ENCODE measurements around the gene STX5. TPM values are rescaled to one million over a fixed set of nuclear protein-coding genes. Genes with fewer than 3 reads are reported as not detected.

Gene STX5
- total RNA-seq, 1 donor from 2014 or later, result 55.8 TPM

- no peak for DNase-seq (ENCODE audit: low spot score in 2 of 2, unreplicated experiment in 2 of 2)
- Mint-ChIP-seq H3K27ac (peak overlapping the region; percentile 97), H3K9me3 (no peaks in the 10 kb centered on the region), H3K4me1 (peaks cover 33% of the 10 kb centered on the region), H3K27me3 (ENCODE audit: low read depth) (no peaks in the 10 kb centered on the region), H3K4me3 (peak overlapping the region; percentile 90), H3K36me3 (peaks cover 28% of the 10 kb centered on the region)
- no peak for TF ChIP-seq CTCF (IDR thresholded peaks at IDR 0.05; ENCODE audit: unreplicated experiment)
Measured at GRCh38 chr11:62792202-62792575, 39.7 kb downstream of the STX5 start.

GRCh38 chr11:62791501-62792201 is 40.2 kb downstream of the STX5 start, which contains the start of gene TMEM223:
TMEM223 (minus strand) TSS chr11:62792006; CDS start chr11:62791994, 12 bp downstream.
- H3K4me1 Mint-ChIP-seq, result peaks cover 33% of the 10 kb centered on the region
- H3K27me3 Mint-ChIP-seq (ENCODE audit: low read depth), result no peaks in the 10 kb centered on the region
- H3K4me3 Mint-ChIP-seq, result peak within 1 kb of the TSS; percentile 90
- H3K9me3 Mint-ChIP-seq, result no peaks in the 10 kb centered on the region
- peak; percentile 80 to 89 for DNase-seq (ENCODE audit: low spot score in 2 of 2, unreplicated experiment in 2 of 2)
- no peak for TF ChIP-seq CTCF (IDR thresholded peaks at IDR 0.05; ENCODE audit: unreplicated experiment)
- peaks cover 26% of the 10 kb centered on the region for H3K36me3 Mint-ChIP-seq
- H3K27ac Mint-ChIP-seq, result peak within 1 kb of the TSS; percentile 97

- no peak for DNase-seq (ENCODE audit: low spot score in 2 of 2, unreplicated experiment in 2 of 2)
- Mint-ChIP-seq H3K36me3 (peaks cover 11% of the 10 kb centered on the region), H3K27me3 (ENCODE audit: low read depth) (no peaks in the 10 kb centered on the region), H3K27ac (peak overlapping the region; percentile 95), H3K4me3 (peak overlapping the region; percentile 90), H3K9me3 (no peaks in the 10 kb centered on the region), H3K4me1 (peaks cover 40% of the 10 kb centered on the region)
- no peak for TF ChIP-seq CTCF (IDR thresholded peaks at IDR 0.05; ENCODE audit: unreplicated experiment)
Measured at GRCh38 chr11:62789576-62789975, 42.3 kb downstream of the STX5 start.

GRCh38 chr11:62788991-62789390 is 42.9 kb downstream of the STX5 start:
- Mint-ChIP-seq H3K36me3 (peaks cover 5% of the 10 kb centered on the region), H3K27me3 (ENCODE audit: low read depth) (no peaks in the 10 kb centered on the region), H3K9me3 (no peaks in the 10 kb centered on the region), H3K4me3 (peak overlapping the region; percentile 90), H3K4me1 (peaks cover 40% of the 10 kb centered on the region), H3K27ac (peak overlapping the region; percentile 95)
- no peak for TF ChIP-seq CTCF (IDR thresholded peaks at IDR 0.05; ENCODE audit: unreplicated experiment)
- DNase-seq (ENCODE audit: low spot score in 2 of 2, unreplicated experiment in 2 of 2), result no peak

GRCh38 chr11:62787005-62787759 is 44.7 kb downstream of the STX5 start, which contains the start of gene TMEM179B:
TMEM179B (plus strand) TSS chr11:62787402; CDS start chr11:62787432, 30 bp downstream.
- DNase-seq (ENCODE audit: low spot score in 2 of 2, unreplicated experiment in 2 of 2), result peak; percentile 93 to 96
- Mint-ChIP-seq H3K27me3 (ENCODE audit: low read depth) (no peaks in the 10 kb centered on the region), H3K36me3 (peaks cover 12% of the 10 kb centered on the region), H3K27ac (peak within 1 kb of the TSS; percentile 95), H3K4me1 (peaks cover 35% of the 10 kb centered on the region), H3K4me3 (peak within 1 kb of the TSS; percentile 90), H3K9me3 (no peaks in the 10 kb centered on the region)
- TF ChIP-seq CTCF (IDR thresholded peaks at IDR 0.05; ENCODE audit: unreplicated experiment), result no peak

Data from mesothelial cell of epicardium (in vitro differentiated cells).